Measurements from ENCODE around the gene RBM15. TPM values are rescaled to one million over a fixed set of nuclear protein-coding genes. Genes with fewer than 3 reads are reported as not detected.

The RBM15 gene
- total and polyA plus RNA-seq, 2 donors (not counting 3 experiments of a cell fraction or from before 2014, with no cell fraction given), result 8.5 to 29.5 TPM

DNA sequence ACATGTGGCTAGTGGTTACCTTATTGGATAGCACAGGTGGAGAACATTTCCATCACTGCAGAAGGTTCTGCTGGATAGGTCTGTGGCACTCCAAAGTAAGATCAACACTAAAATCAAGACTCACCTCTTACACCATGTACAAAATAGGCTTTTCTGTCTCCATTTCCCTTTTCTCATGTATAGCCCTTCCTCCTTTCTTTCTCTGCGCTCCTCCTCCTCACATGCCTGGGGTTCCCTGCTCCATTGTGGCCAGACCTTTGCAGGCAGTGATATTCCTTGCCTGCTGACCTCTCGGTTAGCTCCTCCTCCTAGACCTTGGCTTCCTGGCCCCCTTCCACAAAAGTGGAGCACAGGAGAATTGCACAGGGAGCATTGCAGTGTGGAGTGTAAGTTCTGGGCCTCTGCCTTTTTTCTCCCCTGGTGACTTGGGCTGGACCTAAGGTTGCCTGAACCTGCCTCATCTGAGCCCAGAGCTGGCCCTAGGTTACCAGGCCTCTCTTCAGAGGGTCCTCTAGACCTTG, 33.2 kb upstream of the RBM15 start:
- Histone ChIP-seq H3K9me3 (replicated peaks; ENCODE audit: control insufficient read depth, insufficient read depth, low read length) (no peaks in the 10 kb centered on the region), H3K27ac (ENCODE audit: insufficient read depth, low read depth, low read length) (no peak overlapping the region), H3K36me3 (ENCODE audit: control insufficient read depth in 2 of 2, extremely low read depth in 1 of 2, insufficient read depth in 2 of 2, low read length in 2 of 2) (no peaks in the 10 kb centered on the region), H3K4me1 (ENCODE audit: control insufficient read depth, extremely low read depth, insufficient read depth, low read length) (no peaks in the 10 kb centered on the region), H4K20me1 (replicated peaks; ENCODE audit: control insufficient read depth, extremely low read depth, insufficient read depth, low read length) (no peaks in the 10 kb centered on the region), H2AFZ (ENCODE audit: low read depth, low read length) (no peak overlapping the region), H3K27me3 (ENCODE audit: control insufficient read depth in 2 of 2, insufficient read depth in 2 of 2, low read length in 2 of 2) (peaks cover 13 to 17% of the 10 kb centered on the region in 2 experiments), H3K9me1 (replicated peaks; ENCODE audit: control insufficient read depth, extremely low read depth, insufficient read depth, low read length) (no peaks in the 10 kb centered on the region), H3K9ac (replicated peaks; ENCODE audit: extremely low read depth, insufficient read depth, low read length) (no peak overlapping the region), H3K4me2 (ENCODE audit: insufficient read depth, low read length) (no peak overlapping the region), H3K79me2 (ENCODE audit: control insufficient read depth, insufficient read depth, low read length) (no peaks in the 10 kb centered on the region), H3K4me3 (replicated peaks in 1 of 3; ENCODE audit: insufficient read depth in 1 of 3, low read depth in 1 of 3, low read length in 3 of 3) (no peak overlapping the region)
- FAIRE-seq (no peak), DNase-seq (ENCODE audit: low read depth, low spot score) (no peak)
- no TSS peak for BruUV-seq (replicated peaks)
- ChIA-PET POLR2A (no interaction called here), CTCF (interaction anchor here (2.0 to 23.0 kb wide), 3 partner anchors 97 to 154 kb away, joined by 7 to 1577 read pairs (median 7); partner anchors contain the start of gene KCNC4)
- TF ChIP-seq JUN (IDR thresholded peaks at IDR 0.05; ENCODE audit: borderline replicate concordance, insufficient read depth, insufficient read length, low read depth) (no peak), MYC (IDR thresholded peaks at IDR 0.05; ENCODE audit: low read depth, low read length) (no peak), POLR2AphosphoS5 (IDR thresholded peaks at IDR 0.05; ENCODE audit: insufficient read depth, low read depth, low read length) (no peak), EZH2 (IDR thresholded peaks at IDR 0.05; ENCODE audit: borderline replicate concordance, low read depth, low read length, severe bottlenecking) (no peak), FOS (IDR thresholded peaks at IDR 0.05; ENCODE audit: borderline replicate concordance, insufficient read depth, low read length) (no peak), GATA2 (IDR thresholded peaks at IDR 0.05; ENCODE audit: insufficient read depth, insufficient read length, low read depth, low read length) (no peak), POLR2A (IDR thresholded peaks at IDR 0.05; ENCODE audit: low read depth, low read length) (no peak)
- TF ChIP-seq, protein P1, sequence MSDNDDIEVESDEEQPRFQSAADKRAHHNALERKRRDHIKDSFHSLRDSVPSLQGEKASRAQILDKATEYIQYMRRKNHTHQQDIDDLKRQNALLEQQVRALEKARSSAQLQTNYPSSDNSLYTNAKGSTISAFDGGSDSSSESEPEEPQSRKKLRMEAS (IDR thresholded peaks at IDR 0.05; ENCODE audit: insufficient read depth, insufficient read length), result no peak
- TF ChIP-seq, protein P2, sequence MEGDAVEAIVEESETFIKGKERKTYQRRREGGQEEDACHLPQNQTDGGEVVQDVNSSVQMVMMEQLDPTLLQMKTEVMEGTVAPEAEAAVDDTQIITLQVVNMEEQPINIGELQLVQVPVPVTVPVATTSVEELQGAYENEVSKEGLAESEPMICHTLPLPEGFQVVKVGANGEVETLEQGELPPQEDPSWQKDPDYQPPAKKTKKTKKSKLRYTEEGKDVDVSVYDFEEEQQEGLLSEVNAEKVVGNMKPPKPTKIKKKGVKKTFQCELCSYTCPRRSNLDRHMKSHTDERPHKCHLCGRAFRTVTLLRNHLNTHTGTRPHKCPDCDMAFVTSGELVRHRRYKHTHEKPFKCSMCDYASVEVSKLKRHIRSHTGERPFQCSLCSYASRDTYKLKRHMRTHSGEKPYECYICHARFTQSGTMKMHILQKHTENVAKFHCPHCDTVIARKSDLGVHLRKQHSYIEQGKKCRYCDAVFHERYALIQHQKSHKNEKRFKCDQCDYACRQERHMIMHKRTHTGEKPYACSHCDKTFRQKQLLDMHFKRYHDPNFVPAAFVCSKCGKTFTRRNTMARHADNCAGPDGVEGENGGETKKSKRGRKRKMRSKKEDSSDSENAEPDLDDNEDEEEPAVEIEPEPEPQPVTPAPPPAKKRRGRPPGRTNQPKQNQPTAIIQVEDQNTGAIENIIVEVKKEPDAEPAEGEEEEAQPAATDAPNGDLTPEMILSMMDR (IDR thresholded peaks at IDR 0.05; ENCODE audit: extremely low read depth in 1 of 2, insufficient read depth in 1 of 2, low read depth in 1 of 2, low read length in 2 of 2), result no peak
- dilution Hi-C loops (cut with MboI; ENCODE audit: extremely low pct_ligation_motif_present, low sequenced_read_pairs), result no loop called here
- intact Hi-C loops (cut with micrococcal nuclease), result no loop called here

Data from endothelial cell of umbilical vein (primary cell).